Aorta (tissue), 5 donors: ENCODE data around the gene OR2V1. TPM values are rescaled to one million over a fixed set of nuclear protein-coding genes. Genes with fewer than 3 reads are reported as not detected.

ENCODE experiments used
- ATAC-seq: fragments of 200-7000 bp; cut with Tn5 transposase; one replicate; pipeline ENCODE4 v1.9.1; 2022; ENCODE audit warnings: moderate library complexity; ENCODE audit not compliant: low FRiP score
- DNase-seq, 2 donors: peaks; one replicate each; pipeline ENCODE4 v3.0.0-alpha.2; 2020
- H3K27ac ChIP-seq, 2 donors: one replicate each; pipeline ENCODE4 v1.5.1; 2013; ENCODE audit warnings: low read length in 2 of 2, mild to moderate bottlenecking in 2 of 2, moderate library complexity in 2 of 2, control low read depth in 1 of 2, inconsistent platforms in 1 of 2, low read depth in 1 of 2
- H3K27me3 ChIP-seq, 2 donors: one replicate each; pipeline ENCODE4 v1.6.1; 2013; ENCODE audit warnings: control low read depth in 1 of 2, low read length in 1 of 2, mild to moderate bottlenecking in 1 of 2, moderate library complexity in 1 of 2; ENCODE audit not compliant: insufficient read depth in 2 of 2, control insufficient read depth in 1 of 2
- H3K36me3 ChIP-seq, 2 donors: one replicate each; pipeline ENCODE4 v1.6.1; 2013; ENCODE audit warnings: control low read depth in 1 of 2, low read length in 1 of 2, mild to moderate bottlenecking in 1 of 2; ENCODE audit not compliant: insufficient read depth in 2 of 2, control insufficient read depth in 1 of 2
- H3K4me1 ChIP-seq, 2 donors: one replicate each; pipeline ENCODE4 v1.6.1; 2013; ENCODE audit warnings: low read length in 2 of 2, control low read depth in 1 of 2, mild to moderate bottlenecking in 1 of 2, moderate library complexity in 1 of 2; ENCODE audit not compliant: insufficient read depth in 2 of 2, control insufficient read depth in 1 of 2
- H3K4me3 ChIP-seq, 2 donors: one replicate each; pipeline ENCODE4 v1.5.1; 2013; ENCODE audit warnings: low read length in 2 of 2, control low read depth in 1 of 2, mild to moderate bottlenecking in 1 of 2
- H3K9me3 ChIP-seq: one replicate; pipeline ENCODE4 v1.6.1; 2013; ENCODE audit warnings: mild to moderate bottlenecking, low read length; ENCODE audit not compliant: control insufficient read depth
- intact Hi-C, 2 donors: fragments of 100-400 bp; cut with DNase I; formaldehyde crosslinking; loops; one replicate each; pipeline versions ENCODE4 v1.14.2 to v1.15.0; 2022
- polyA plus RNA-seq, 2 donors: library from polyadenylated mRNA; stranded (reverse); fragments of 200-250 nt; gene quantifications; one replicate each; pipeline ENCODE4 v1.2.3, GENCODE V29; 2013
- total RNA-seq, 2 donors: library from RNA; stranded (reverse); fragmentation: NEBNext Ultra II Directional; extraction: Animal tissue kit (Norgen Biotek cat#: 25700); gene quantifications; one replicate each; pipeline ENCODE4 v1.2.1, GENCODE V29; 2021
- donor health status: healthy with polysubstance abuse.
- donor health status: Bipolar disorder and iron deficiency.
- donor health status: DM: no; HTN: no; CAD: no.
- donor health status: DM: no; HTN: no; CAD: no.
- donor health status: DM: yes; HTN: yes; CAD: no.

OR2V1 gene
- total and polyA plus RNA-seq, 4 donors = not detected

DNA sequence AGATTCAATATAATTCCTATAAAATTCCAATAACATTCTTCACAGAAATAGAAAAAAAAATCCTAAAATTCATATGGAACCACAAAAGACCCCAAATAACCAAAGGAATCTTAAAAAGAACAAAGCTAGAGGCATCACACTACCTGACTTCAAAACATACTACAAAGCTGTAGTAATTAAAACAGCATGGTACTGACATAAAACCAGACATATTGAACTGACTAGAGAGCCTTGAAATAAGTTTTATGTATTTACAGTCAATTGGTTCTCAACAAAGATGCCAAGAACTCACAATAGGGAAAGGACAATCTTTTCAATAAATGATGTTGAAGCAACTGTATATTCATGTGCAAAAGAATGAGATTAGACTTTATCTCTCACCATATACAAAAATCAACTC, 54.0 kb downstream of the OR2V1 start:
- Histone ChIP-seq H3K36me3 (no peaks in the 10 kb centered on the region), H3K4me1 (no peaks in the 10 kb centered on the region), H3K27ac (no peak overlapping the region), H3K9me3 (peaks cover 2% of the 10 kb centered on the region), H3K27me3 (no peaks in the 10 kb centered on the region), H3K4me3 (no peak overlapping the region)
- no peak for ATAC-seq
- intact Hi-C loops = no loop called here
- no peak for DNase-seq

Other genes starting within 250 kb of the OR2V1 start
- gene BTNL8, start 232.0 kb downstream of the OR2V1 start, total RNA-seq = under 1 TPM; 0.29 to 0.30 TPM
- gene BTNL8, start 232.0 kb downstream of the OR2V1 start, polyA plus RNA-seq = 1 to 10 TPM in 1 of 2 donors, not detected in 1; 2.0 TPM
- not detected for gene BTNL3, start 142.3 kb downstream of the OR2V1 start, total RNA-seq
- 1 to 10 TPM in 1 of 2 donors, not detected in 1; 6.5 TPM for gene BTNL3, start 142.3 kb downstream of the OR2V1 start, polyA plus RNA-seq
- gene BTNL9, start 90.9 kb downstream of the OR2V1 start, total RNA-seq = 10 to 100 TPM; 16.8 to 33.0 TPM
- gene BTNL9, start 90.9 kb downstream of the OR2V1 start, polyA plus RNA-seq = under 1 TPM; 0.26 to 0.75 TPM
- gene OR2V2, start 16.4 kb upstream of the OR2V1 start, total RNA-seq = not detected
- not detected for gene OR2V2, start 16.4 kb upstream of the OR2V1 start, polyA plus RNA-seq
- 1 to 10 TPM; 3.0 to 6.9 TPM for gene TRIM7, start 74.0 kb upstream of the OR2V1 start, total RNA-seq
- 1 to 10 TPM; 4.3 to 6.3 TPM for gene TRIM7, start 74.0 kb upstream of the OR2V1 start, polyA plus RNA-seq
- gene TRIM41, start 92.1 kb upstream of the OR2V1 start, total RNA-seq = 10 to 100 TPM; 15.2 to 21.4 TPM
- 10 to 100 TPM; 15.7 to 22.2 TPM for gene TRIM41, start 92.1 kb upstream of the OR2V1 start, polyA plus RNA-seq
- gene RACK1, start 112.7 kb upstream of the OR2V1 start, total RNA-seq = 1,000 to 10,000 TPM in 1 of 2 donors, 100 to 1,000 TPM in 1; 922 to 1,191 TPM
- 1,000 to 10,000 TPM; 1,838 to 2,024 TPM for gene RACK1, start 112.7 kb upstream of the OR2V1 start, polyA plus RNA-seq
- 10 to 100 TPM; 11.9 to 18.7 TPM for gene TRIM52, start 130.0 kb upstream of the OR2V1 start, total RNA-seq
- gene TRIM52, start 130.0 kb upstream of the OR2V1 start, polyA plus RNA-seq = 10 to 100 TPM in 1 of 2 donors, 1 to 10 TPM in 1; 3.0 to 19.3 TPM
- gene OR4F3, start 236.1 kb upstream of the OR2V1 start, total RNA-seq = under 1 TPM; 0.45 to 0.71 TPM
- not detected for gene OR4F3, start 236.1 kb upstream of the OR2V1 start, polyA plus RNA-seq